Neural crest cell (in vitro differentiated cells): Measurements from ENCODE around the gene OPRD1. TPM values are rescaled to one million over a fixed set of nuclear protein-coding genes. Genes with fewer than 3 reads are reported as not detected.
A peak's percentile ranks its signal among the peaks of the same experiment; 100 is the strongest.

Experiments used
- DNase-seq: peaks from one replicate; pipeline ENCODE4 v3.0.0; 2021; ENCODE audit warnings: low read depth, mixed read lengths, low spot score
- H3K27ac Mint-ChIP-seq: one replicate; pipeline ENCODE4 v1.8.0; 2021; ENCODE audit warnings: mild to moderate bottlenecking, mixed read lengths; ENCODE audit not compliant: unreplicated experiment
- H3K27me3 Mint-ChIP-seq: 2 replicates; pipeline ENCODE4 v1.8.0; 2021; ENCODE audit warnings: low read depth, mild to moderate bottlenecking, mixed read lengths
- H3K36me3 Mint-ChIP-seq: 2 replicates; pipeline ENCODE4 v1.8.0; 2021; ENCODE audit warnings: low read depth, mild to moderate bottlenecking, mixed read lengths
- H3K4me1 Mint-ChIP-seq: 2 replicates; pipeline ENCODE4 v1.8.0; 2021; ENCODE audit warnings: mixed read lengths
- H3K4me3 Mint-ChIP-seq: one replicate; pipeline ENCODE4 v1.8.0; 2021; ENCODE audit warnings: mild to moderate bottlenecking, mixed read lengths
- H3K9me3 Mint-ChIP-seq: 2 replicates; pipeline ENCODE4 v1.8.0; 2021; ENCODE audit warnings: mixed read lengths
- CTCF ChIP-seq: fragments of 200-600 bp; sonication (generic); conservative IDR thresholded peaks from 2 replicates; pipeline ENCODE4 v1.5.0; 2021; ENCODE audit warnings: antibody characterized with exemption, mild to moderate bottlenecking
- total RNA-seq: library from RNA; stranded (reverse); gene quantifications from 2 replicates; pipeline ENCODE4 v1.2.1, GENCODE V29; 2021

Gene OPRD1
- total RNA-seq, 1 donor from 2014 or later, result 3.9 TPM

- no peak overlapping the region for H3K27ac Mint-ChIP-seq
- no peak overlapping the region for H3K4me3 Mint-ChIP-seq
- no peak for DNase-seq
- H3K27me3 Mint-ChIP-seq, result no peaks in the 10 kb centered on the region
- peaks cover 20% of the 10 kb centered on the region for H3K4me1 Mint-ChIP-seq
- no peak for TF ChIP-seq CTCF
- H3K9me3 Mint-ChIP-seq, result peaks cover 2% of the 10 kb centered on the region
- H3K36me3 Mint-ChIP-seq, result no peaks in the 10 kb centered on the region
Measured at GRCh38 chr1:28909198-28909597, 97.2 kb downstream of the OPRD1 start.

GRCh38 chr1:28910379-28911115 is 98.6 kb downstream of the OPRD1 start:
- H3K4me3 Mint-ChIP-seq, result peak overlapping the region; percentile 21
- no peak for TF ChIP-seq CTCF
- no peak for DNase-seq
- H3K27me3 Mint-ChIP-seq, result no peaks in the 10 kb centered on the region
- no peak overlapping the region for H3K27ac Mint-ChIP-seq
- H3K9me3 Mint-ChIP-seq, result no peaks in the 10 kb centered on the region
- H3K36me3 Mint-ChIP-seq, result no peaks in the 10 kb centered on the region
- H3K4me1 Mint-ChIP-seq, result peaks cover 27% of the 10 kb centered on the region

DNA sequence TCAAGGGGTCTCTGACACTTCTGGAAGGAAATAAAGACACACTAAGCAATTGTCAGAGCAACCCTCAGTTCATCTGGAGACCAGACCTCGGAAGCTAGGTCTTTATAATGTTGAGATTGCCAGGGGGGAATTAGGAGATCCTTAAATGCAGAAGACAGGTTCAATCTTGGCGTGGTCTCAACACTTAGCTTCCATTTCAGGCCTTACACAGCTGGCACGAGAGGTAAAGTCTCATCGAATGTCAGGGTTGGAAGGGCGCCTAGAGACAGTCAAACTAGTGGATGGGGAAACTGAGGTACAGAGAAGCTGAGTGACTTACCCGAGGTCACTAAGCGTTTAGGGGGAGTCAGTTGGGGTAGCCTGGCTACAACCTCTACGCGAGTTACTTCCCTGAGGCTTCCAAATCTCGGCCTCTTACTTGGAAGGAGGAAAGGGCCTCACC is 101.8 kb downstream of the OPRD1 start:
- no peak for DNase-seq
- no peaks in the 10 kb centered on the region for H3K36me3 Mint-ChIP-seq
- H3K27me3 Mint-ChIP-seq, result no peaks in the 10 kb centered on the region
- H3K4me1 Mint-ChIP-seq, result peaks cover 38% of the 10 kb centered on the region
- no peak for TF ChIP-seq CTCF
- H3K27ac Mint-ChIP-seq, result peak overlapping the region; percentile 95
- H3K4me3 Mint-ChIP-seq, result peak overlapping the region; percentile 87
- H3K9me3 Mint-ChIP-seq, result no peaks in the 10 kb centered on the region

GRCh38 chr1:28914228-28915030 is 102.5 kb downstream of the OPRD1 start, which contains the start of gene EPB41:
TSS of gene EPB41 (plus strand) at chr1:28914569. CDS start at chr1:28987438, 72,869 bp downstream.
- Mint-ChIP-seq H3K27ac (peak within 1 kb of the TSS; percentile 99), H3K4me1 (peaks cover 40% of the 10 kb centered on the region), H3K36me3 (no peaks in the 10 kb centered on the region), H3K27me3 (no peaks in the 10 kb centered on the region), H3K9me3 (no peaks in the 10 kb centered on the region), H3K4me3 (peak within 1 kb of the TSS; percentile 99)
- peak; percentile 95 for DNase-seq
- peak; percentile 32 for TF ChIP-seq CTCF

- H3K27me3 Mint-ChIP-seq, result no peaks in the 10 kb centered on the region
- H3K27ac Mint-ChIP-seq, result peak overlapping the region; percentile 99
- no peaks in the 10 kb centered on the region for H3K9me3 Mint-ChIP-seq
- no peak for TF ChIP-seq CTCF
- no peaks in the 10 kb centered on the region for H3K36me3 Mint-ChIP-seq
- H3K4me1 Mint-ChIP-seq, result peaks cover 42% of the 10 kb centered on the region
- DNase-seq, result peak; percentile 32
- H3K4me3 Mint-ChIP-seq, result peak overlapping the region; percentile 99
Measured at GRCh38 chr1:28915031-28915895, 103.3 kb downstream of the OPRD1 start.
